Esophagus mucosa (tissue), 1 donor: ENCODE measurements around the gene MBTD1. TPM values are rescaled to one million over a fixed set of nuclear protein-coding genes. Genes with fewer than 3 reads are reported as not detected.
A peak's percentile ranks its signal among the peaks of the same experiment; 100 is the strongest.
"Not testable (repeated sequence)": the region's sequence is repeated elsewhere in the genome, so short reads cannot be mapped to it uniquely, and the experiment has no call there.

Experiments
- ATAC-seq: fragments of 200-7000 bp; cut with Tn5 transposase; one replicate; pipeline ENCODE4 v1.9.1; 2020
- total RNA-seq: library from RNA; stranded (reverse); gene quantifications from one replicate; pipeline ENCODE4 v1.2.4, GENCODE V29; 2023
- donor health status: DM: yes; HTN: yes; CAD: no.

MBTD1 gene
- 8.2 TPM for total RNA-seq

DNA sequence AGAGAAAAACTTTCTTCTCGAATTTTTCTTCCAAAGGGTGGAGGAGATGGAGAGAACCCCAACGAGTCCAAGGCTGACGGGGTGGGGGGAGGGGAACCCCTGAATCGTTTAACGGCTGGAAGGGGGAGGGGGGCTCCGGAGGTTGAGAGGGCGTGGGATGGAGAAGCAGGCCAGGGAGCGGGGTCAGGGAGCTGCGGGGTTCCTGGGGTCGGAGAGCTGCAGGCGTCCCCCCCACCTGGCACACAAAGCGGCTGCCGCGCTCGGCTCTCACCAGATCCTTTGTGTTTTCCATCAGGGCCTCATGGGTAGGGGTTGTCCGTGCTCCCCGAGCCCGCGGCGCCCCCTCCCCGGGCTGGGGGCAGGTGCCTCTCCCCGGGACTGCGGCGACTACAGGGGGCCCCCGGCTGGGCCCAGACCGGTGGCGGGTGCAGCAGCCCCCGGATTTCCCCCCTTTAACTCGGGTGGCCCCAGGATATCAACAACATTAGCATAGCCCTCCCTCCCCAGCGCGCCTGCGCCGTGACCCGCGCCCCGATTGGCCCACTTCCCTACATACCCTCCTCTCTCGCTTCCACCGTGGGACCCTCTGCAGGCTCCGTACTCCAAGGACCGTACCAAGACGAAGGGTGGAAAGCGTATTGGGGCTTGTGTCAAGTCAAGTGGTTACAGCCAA is at the start of gene MBTD1:
MBTD1 (minus strand) TSS at position 486 of the 673 bp plus-strand sequence. CDS start 34,888 bp downstream, outside the sequence.
- peak; percentile 92 for ATAC-seq

DNA sequence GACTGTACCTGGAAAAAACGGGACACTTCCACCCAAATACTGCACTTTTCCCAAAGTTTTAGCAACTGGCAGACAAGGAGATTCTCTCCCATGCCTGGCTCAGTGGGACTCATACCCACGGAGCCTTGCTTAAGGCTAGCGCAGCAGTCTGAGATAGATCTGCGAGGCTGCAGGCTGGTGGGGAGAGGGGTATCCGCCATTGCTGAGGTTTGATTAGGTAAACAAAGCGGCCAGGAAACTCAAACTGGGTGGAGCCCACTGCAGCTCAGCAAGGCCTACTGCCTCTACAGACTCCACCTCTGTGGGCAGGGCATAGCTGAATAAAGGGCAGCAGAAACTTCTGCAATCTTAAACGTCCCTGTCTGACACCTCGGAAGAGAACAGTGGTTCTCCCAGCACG is 45.3 kb upstream of the MBTD1 start:
- ATAC-seq = no peak

DNA sequence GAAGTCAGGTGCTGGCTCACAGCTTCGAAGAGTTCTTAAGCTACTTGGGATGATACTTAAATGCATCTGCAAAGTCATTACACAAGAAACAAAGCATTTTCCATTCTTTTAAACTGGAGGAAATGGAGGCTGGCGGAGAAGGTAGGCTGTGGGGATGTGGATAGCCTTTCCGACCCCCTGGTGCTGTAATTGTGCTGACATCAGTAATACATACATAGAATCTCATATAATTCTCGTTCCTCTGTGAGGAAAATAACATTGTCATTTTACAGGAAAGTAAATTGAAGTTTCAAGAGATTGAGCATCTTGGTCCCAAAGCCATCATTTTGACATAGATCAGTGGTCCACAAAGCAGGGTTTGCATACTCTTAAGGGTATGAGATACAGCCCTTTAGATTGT is 40.0 kb upstream of the MBTD1 start:
- ATAC-seq = no peak

DNA sequence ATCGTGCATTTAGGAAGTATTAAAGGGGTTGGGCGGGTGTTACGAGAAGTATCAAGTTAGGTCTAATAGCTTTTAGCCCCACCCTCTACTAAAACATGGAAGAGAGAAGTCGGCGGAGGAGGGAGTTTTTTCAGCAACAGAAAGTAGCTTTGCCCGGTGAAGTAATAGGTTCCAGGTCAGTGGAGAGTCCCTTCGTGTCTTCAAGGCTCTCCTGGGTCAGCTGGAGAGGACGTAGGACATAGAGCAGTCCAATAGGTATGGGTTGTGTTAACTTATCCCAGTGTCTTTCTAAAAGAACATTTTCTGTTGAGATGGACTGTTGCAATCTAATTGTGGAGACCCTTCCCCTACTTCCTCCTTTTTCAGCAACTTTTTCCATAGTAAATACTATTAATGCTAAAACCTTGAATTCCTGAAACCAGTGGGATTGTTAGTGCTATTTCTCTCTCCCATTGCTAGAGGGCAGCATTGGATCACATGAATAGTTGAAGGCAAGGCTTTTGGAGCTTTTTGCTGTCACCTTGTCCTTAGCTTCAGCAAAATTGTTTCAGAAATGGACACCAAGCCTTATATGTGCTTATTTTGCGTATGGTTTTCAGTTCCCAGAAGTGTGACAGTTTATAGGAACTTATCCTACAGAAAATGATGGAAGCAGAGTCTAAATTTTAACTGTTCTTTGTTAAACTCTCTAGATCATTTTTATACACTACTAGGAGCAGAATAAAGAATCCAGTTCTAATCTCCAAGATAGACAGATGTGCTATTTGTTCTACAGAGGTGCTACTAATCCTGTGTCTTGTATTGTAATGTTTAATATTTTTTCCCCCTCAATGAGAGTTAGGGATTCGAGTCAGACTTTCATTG is 38.9 kb upstream of the MBTD1 start:
- ATAC-seq = no peak

DNA sequence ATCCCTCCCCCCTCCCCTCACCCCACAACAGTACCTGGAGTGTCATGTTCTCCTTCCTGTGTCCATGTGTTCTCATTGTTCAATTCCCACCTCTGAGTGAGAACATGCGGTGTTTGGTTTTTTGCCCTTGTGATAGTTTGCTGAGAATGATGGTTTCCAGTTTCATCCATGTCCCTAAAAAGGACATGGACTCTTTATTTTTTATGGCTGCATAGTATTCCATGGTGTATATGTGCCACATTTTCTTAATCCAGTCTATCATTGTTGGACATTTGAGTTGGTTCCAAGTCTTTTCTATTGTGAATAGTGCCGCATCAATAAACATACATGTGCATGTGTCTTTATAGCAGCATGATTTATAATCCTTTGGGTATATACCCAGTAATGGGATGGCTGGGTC is 34.5 kb upstream of the MBTD1 start:
- not testable (repeated sequence) for ATAC-seq

DNA sequence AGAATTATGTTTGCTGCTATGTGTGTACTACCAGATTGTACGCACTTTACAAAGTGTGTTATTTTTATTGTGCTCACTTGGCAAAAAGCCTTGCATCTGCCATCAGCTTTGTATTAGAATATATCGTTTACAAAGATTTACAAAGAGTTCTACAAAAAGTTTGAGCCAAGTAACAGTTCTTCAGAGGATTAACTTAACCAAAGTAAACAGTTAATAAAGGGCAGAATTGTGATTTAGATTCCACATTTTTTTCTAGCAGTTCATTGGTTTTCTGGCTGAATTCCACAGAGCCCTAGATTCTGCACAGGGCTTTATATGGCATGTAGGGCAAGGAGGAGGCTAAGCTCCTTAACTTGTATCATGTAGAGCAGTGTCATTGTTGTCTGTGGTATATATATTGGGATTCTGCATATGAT is 29.9 kb upstream of the MBTD1 start:
- no peak for ATAC-seq

DNA sequence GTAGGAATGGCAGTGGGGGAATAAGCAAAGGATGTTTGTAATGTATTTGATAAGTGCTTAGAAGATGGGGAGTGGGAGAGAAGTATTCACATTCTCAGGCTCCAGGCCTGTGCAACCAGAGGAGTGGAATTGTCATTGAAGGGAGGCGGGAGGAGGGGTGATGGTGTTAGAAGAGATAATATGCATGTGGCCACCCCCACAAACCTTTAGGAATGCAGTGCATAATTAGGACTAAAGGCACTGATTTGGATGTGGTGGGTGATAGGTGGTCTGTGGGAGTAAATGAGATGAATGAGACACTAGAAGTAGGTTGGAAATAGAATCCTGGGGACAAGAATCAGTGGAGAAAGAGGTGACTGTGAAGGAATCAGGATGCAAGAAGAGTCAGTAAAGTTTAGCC is 27.6 kb upstream of the MBTD1 start:
- no peak for ATAC-seq

DNA sequence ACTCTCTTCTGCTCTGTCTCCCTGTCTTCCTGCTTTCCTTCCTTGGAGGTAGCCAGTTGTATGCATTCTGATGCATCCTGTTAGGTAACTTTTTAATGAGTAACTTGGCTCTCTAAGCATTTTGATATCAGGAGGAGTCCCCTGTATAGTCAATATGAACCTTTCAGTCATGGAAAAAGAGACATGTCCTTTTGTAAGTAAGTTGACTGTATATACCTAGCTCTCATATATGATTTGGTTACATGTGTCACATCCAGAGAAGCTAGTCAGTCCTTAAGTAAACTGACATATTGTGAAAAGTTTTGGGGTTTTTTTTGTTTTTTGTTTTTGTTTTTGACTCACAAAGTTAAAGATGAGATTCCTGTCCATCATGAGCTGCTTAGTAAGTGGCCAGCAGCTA is 19.3 kb upstream of the MBTD1 start:
- no peak for ATAC-seq

DNA sequence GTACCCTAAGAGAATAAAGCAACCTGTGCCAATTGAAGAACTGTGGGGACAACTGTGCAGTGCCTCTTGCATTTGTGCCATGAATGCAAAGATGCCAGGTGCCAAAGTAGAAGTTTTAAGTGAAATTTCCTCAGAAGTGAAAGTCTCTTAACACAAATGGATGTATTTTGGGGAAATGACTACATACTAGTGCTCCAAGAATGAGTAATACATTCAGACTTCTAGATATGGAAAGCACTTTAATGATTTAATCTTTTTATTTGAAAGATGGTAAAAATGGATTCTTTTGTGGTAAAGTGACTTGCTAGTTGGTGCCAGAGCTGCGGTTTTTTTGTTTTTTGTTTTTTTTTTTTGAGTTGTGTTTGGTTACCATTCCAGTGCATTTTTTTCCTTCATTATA is 15.5 kb upstream of the MBTD1 start:
- ATAC-seq = no peak

DNA sequence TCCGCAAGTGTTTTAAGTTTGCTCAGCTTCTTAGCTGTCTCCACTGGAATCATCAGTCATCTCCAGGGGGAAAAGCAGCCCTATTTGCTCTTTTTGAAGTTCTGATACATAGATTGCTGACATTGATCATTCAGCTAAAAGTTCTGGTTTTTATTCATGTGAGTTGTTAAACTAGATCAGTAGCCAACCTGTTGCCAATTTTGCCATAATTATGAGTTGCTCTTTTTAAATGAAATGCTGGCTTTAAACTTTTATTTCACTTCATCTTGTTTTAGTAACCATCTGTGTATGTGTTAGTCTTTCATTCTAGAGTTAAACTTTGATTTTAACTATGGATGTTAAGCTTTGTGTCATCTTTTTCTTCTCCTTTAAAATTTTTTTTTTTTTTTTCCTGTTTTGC is 13.0 kb upstream of the MBTD1 start:
- no peak for ATAC-seq

DNA sequence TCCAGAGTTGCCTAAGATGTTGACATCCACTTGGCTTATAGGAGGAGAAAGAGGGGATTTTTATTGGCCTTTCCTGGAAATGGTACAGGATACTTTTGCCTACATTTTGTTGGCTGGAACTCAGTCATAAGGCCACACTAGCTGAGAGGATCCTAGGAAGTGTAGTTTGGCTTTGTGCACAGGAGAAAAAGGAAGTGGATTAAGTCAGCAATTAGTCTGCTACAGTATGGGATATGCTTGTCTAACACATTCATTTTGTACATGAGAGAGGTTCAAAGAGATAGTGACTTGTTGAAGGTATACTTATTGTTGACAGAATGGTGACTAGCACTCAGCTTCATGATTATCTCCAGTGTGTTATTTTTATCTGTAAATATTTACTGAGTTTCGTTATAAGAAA is 10.8 kb upstream of the MBTD1 start:
- no peak for ATAC-seq

DNA sequence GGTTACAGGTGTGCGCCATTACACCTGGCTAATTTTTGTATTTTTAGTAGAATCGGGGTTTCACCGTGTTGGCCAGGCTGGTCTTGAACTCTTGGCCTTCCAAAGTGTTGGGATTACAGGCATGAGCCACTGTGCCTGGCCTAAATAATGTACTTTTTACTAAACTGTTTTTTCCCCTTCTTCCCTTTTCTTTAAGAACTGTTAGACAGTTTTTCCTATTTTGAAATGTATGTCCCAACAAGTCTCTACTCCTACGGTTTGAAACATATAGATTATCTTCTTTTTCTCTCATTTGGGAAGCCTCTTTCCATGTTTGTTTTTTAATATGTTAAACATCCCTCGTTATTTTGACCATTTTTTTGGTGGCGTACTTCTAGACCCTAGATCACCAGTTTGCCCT is 10.1 kb upstream of the MBTD1 start:
- ATAC-seq = no peak

DNA sequence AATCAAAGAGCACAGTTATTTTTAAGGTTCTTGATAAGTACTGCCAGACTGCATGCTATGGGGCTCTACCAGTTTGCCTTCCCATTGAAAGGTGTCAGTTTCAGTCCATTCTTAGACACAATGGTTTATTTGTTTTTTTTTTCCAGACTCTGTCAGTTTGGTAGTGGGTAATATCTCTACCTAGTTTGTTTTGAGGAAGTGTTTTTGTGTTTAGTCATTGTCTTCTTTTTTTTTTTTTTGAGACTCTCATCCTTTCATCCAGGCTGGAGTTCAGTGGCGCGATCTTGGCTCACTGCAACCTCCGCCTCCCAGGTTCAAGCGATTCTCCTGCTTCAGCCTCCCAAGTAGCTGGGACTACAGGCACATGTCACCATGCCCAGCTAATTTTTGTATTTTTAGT is 4.6 kb upstream of the MBTD1 start:
- ATAC-seq = not testable (repeated sequence)

DNA sequence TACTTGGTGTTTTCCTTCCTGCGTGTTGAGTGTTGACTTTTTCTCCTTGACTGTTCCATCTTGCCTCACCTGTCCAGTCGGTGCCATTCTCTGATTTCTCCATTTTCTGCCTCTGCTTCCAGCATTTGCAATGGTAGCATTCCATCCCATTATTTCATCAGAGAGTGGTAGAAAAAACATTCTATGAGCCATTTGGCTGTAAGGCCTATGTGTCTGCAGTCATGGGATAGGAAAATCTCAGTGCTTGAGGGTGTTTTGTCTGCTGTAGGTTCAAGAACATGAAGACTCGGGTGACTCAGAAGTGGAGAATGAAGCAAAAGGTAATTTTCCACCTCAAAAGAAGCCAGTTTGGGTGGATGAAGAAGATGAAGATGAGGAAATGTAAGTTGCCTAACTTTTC is 3.2 kb upstream of the MBTD1 start:
- no peak for ATAC-seq

DNA sequence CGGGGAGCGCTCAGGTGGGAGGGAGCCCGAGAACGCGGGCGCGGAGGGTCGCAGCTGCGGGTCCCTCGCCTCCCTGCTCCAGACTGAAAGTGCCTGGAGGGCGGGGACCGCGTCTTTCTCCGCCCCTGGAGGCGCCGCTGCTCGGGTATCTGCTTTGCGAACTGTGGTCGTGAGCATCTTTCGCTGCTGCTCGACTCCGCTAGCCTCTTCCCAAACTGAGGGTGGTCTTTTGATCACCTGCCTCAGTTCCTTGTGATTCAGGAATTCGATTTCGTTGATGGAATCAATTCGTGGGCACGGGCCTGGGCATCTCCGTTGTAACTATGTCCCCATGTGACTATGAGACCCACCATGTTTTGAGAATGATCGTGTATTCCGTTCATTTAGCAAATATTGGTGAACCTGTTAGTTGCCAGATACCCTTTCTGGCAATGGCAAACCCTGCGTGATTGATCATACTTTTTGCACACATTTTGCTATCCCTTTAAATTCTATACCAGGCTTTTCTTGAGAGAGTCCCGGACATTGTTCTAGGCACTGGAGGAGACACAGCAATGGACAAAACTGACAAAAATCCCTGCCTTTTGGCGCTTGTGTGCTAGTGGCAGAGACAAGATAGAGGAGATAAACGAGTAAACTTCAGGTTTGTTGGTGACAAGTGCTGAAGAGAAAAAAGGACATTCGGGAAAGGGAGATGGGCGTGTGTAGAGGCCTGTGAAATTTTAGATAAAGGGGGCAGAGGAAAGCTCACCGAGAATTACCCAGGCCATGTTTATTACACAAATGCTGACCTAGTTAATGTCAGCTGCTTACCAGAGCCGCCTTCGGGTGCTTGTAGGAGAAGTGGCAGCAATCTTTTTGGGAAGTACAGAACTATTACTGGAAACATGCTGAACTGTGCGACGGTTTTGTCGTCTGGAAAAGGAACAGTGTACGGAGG is 1.4 kb upstream of the MBTD1 start:
- no peak for ATAC-seq

DNA sequence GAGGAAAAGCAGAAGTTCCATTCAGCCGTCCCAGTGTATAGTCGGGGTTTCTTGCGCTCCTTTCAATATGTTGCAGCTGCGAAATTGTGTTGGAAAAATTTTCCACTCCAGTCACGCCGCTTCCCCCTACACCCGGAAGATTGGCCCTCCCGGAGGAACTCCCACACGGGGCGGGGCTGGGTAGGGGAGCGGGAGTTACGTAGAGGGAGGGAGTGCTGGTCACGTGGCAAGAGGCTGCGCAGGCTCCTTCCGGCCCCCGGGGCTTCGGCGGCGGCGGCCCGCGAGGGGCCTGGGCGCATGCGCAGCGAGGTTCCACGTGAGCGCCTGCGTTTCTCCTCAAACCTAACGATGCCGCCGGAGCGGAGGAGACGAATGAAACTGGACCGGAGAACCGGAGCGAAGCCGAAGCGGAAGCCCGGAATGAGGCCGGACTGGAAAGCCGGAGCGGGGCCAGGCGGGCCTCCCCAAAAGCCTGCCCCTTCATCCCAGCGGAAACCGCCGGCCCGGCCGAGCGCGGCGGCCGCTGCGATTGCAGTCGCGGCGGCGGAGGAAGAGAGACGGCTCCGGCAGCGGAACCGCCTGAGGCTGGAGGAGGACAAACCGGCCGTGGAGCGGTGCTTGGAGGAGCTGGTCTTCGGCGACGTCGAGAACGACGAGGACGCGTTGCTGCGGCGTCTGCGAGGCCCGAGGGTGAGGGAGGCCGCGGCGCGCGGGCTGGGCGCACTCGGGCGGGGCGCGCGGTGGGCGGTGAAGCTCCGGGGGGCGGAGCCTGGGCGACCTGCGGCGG is 581 bp upstream of the MBTD1 start, which contains the start of gene UTP18:
UTP18 (plus strand) TSS at position 310 of the 787 bp plus-strand sequence; CDS start at position 349, 39 bp downstream.
- peak; percentile 98 for ATAC-seq

DNA sequence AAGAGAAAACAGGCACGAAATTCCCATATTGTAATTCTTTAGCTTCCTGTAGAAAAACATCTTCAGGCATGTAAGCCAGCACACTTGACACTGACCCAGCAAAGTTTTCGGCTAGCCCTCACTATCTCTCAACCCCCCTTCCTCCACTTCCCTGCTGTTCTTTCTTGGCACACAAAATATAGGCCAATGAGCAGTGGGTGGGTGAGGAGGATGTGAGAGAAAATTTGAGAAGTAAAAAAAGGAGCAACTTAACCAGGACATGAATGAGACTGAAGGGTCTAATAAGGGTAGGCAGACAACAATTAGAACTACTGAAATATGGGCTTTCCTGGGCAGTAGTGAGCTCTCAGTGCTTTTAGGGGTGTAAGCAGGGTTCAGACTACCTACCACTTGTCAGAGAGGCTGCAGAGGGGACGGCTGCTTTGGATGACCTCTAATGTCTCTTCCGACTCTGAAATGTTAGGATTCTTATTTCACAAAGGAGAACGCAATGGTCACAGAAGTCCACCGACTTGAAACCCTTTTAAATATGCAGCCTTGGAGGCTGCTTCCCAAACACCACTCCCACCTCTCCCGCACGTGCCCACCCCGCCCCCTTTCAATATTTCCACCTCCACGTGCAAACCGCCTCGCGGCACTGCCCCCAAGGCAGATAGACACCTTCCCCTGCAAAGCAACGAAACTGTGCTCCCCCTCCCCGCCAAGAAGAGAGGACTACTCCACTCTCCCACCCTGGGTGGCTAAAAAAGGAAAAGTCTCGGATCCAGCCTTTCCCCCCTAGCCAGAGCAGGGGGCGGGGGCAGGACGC is 889 bp downstream of the MBTD1 start:
- ATAC-seq = no peak

DNA sequence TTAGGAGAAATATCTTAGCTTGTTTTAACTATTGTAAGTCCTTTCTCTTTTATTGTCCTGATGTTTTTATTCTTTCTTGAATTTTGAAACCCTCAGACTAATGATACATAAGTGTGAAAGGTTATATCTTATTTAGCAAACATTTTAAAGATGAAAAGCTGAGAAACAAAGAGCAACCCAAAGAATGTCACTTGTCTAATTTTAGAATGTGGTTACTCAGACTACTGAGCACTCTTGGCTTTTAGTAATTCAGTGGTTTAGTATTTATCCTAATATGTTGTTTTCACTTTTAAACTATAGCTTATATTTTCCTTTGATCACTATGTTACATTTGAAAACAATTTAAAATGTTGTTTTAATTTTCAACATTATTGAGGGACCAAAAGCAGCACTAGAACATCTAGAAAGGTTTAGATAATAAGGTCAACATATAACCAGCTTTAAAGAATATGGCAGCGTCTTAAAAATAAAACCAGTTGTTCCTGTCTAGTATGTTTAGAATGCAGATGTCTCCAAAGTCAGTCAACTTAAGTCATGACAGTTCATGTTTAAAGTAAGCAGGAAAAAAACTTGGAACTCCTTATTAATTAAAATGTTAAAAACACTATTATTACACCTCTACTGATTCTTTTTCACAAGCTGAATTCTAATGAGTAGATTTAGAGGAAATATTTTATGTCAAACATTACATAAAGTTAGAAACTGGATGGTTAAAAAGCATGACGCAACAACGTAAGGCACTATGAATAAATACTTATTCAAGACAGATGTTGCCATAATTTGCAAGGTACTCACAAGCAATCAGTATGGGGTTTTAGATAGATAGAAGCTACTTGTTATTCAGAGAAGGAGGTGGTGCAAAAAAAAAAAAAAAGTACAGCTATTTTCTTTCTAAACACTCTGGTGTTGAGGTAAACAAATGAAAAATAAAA is 2.4 kb downstream of the MBTD1 start:
- no peak for ATAC-seq

DNA sequence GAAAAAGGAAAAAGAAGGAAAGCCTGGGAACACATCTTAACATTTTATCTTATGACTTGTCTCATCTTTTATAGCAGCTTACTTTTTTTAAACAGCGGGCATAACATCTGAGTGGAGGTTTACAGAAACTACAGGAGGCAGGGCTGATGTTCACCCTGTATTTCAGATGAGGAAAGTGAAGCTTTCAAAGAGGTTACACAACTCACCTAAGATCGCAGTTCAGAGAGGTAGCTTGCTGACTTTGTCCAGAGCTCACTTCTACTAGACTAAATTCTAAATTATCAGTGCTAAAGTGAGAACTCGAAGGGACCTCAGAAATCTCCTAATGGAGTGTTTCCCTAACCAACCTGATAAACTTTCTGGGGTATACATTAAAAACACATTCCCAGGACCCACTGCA is 3.7 kb downstream of the MBTD1 start:
- no peak for ATAC-seq

DNA sequence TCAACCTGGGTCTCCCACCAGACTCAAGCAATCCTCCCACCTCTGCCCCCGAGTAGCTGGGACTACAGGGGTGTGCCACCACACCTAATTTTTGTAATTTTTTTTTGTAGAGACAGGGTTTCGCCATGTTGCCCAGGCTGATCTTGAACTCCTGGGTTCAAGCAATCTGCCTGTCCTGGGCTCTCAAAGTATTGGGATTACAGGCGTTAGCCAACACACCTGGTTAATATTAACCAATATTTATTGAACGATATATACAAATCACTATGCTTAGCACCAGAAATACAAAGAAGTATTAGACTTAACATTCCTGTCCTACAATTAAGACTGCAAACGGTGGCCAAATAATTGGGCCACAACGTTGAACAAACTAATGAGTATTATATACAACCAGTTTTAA is 4.2 kb downstream of the MBTD1 start:
- ATAC-seq = no peak
